H1 (cell line): ENCODE measurements around the gene PPP1R3E. TPM values are rescaled to one million over a fixed set of nuclear protein-coding genes. Genes with fewer than 3 reads are reported as not detected.

Experiments
- CTCF ChIA-PET: fragments of 300-600 bp; sonication (Branson Sonifier 250); formaldehyde crosslinking; loops from one replicate; lab custom pipeline; 2021; ENCODE audit not compliant: partially characterized antibody; lab: Charles Lee
- POLR2A ChIA-PET: fragments of 300-600 bp; sonication (Branson Sonifier 250); formaldehyde crosslinking; loops from one replicate; lab custom pipeline; 2021; ENCODE audit warnings: inconsistent platforms; ENCODE audit not compliant: partially characterized antibody; lab: Charles Lee
- DNase-seq, 2 experiments: peaks; one replicate each; pipeline versions ENCODE4 v3.0.0 to v3.0.0-alpha.2; 2010 to 2022; ENCODE audit warnings: low spot score in 2 of 2, low read depth in 1 of 2, mixed read lengths in 1 of 2
- FAIRE-seq: peaks from 2 replicates; lab custom pipeline; 2011; peaks lifted over from hg19 to GRCh38; lab: Jason Lieb, UNC
- H2AFZ ChIP-seq: 2 replicates; pipeline ENCODE4 v1.8.1; 2012; ENCODE audit warnings: low read length, inconsistent platforms
- H2AK5ac ChIP-seq: 2 replicates; pipeline ENCODE4 v1.6.1; 2013; ENCODE audit warnings: low read depth, low read length
- H2BK120ac ChIP-seq: replicated peaks from 2 replicates; pipeline ENCODE3; 2013; ENCODE audit warnings: low read depth, low read length, inconsistent platforms
- H2BK12ac ChIP-seq: 2 replicates; pipeline ENCODE4 v1.6.1; 2013; ENCODE audit warnings: low read depth, low read length
- H2BK15ac ChIP-seq: 2 replicates; pipeline ENCODE4 v1.6.1; 2013; ENCODE audit warnings: low read length
- H2BK20ac ChIP-seq: 2 replicates; pipeline ENCODE4 v1.6.1; 2013; ENCODE audit warnings: low read length
- H2BK5ac ChIP-seq: 2 replicates; pipeline ENCODE4 v1.6.1; 2013; ENCODE audit warnings: low read depth, low read length
- H3K14ac ChIP-seq: 2 replicates; pipeline ENCODE4 v1.6.1; 2013; ENCODE audit warnings: inconsistent platforms; ENCODE audit not compliant: insufficient read length
- H3K18ac ChIP-seq: 2 replicates; pipeline ENCODE4 v1.6.1; 2013; ENCODE audit warnings: low read length; ENCODE audit errors: extremely low read depth
- H3K23ac ChIP-seq: 2 replicates; pipeline ENCODE4 v1.6.1; 2013; ENCODE audit warnings: inconsistent platforms; ENCODE audit not compliant: insufficient read length
- H3K23me2 ChIP-seq: 2 replicates; pipeline ENCODE4 v1.6.1; 2013; ENCODE audit warnings: low read depth, low read length
- H3K27ac ChIP-seq: 2 replicates; pipeline ENCODE4 v1.6.1; 2011; ENCODE audit warnings: low read depth, low read length, inconsistent platforms
- H3K27me3 ChIP-seq, 4 experiments: replicated peaks in 1 of 4; 1 replicate in 1 of 4; 2 replicates in 3 of 4; pipeline versions ENCODE4 v1.6.1 to v1.8.1; 2011 to 2013; ENCODE audit warnings: low read length in 3 of 4, mild to moderate bottlenecking in 3 of 4, inconsistent platforms in 2 of 4, mixed read lengths in 2 of 4, moderate library complexity in 1 of 4; ENCODE audit not compliant: control insufficient read depth in 3 of 4, insufficient read depth in 3 of 4; ENCODE audit errors: extremely low read depth in 1 of 4
- H3K36me3 ChIP-seq, 4 experiments: 2 replicates each; pipeline versions ENCODE4 v1.6.1 to v1.8.1; 2011 to 2013; ENCODE audit warnings: mild to moderate bottlenecking in 4 of 4, low read length in 3 of 4, moderate library complexity in 2 of 4, control low read depth in 1 of 4, inconsistent platforms in 1 of 4; ENCODE audit not compliant: insufficient read depth in 4 of 4, control insufficient read depth in 2 of 4
- H3K4ac ChIP-seq: replicated peaks from 2 replicates; pipeline ENCODE3; 2013; ENCODE audit warnings: low read length, low read depth, mixed read lengths, inconsistent platforms; ENCODE audit not compliant: insufficient read length
- H3K4me1 ChIP-seq, 4 experiments: replicated peaks in 1 of 4; 1 replicate in 1 of 4; 2 replicates in 3 of 4; pipeline versions ENCODE4 v1.6.1 to v1.8.1; 2011 to 2013; ENCODE audit warnings: low read length in 3 of 4, inconsistent platforms in 2 of 4, mixed read lengths in 1 of 4; ENCODE audit not compliant: insufficient read depth in 4 of 4, control insufficient read depth in 3 of 4
- H3K4me2 ChIP-seq, 2 experiments: 2 replicates each; pipeline versions ENCODE4 v1.6.1 to v1.8.1; 2011 to 2013; ENCODE audit warnings: low read depth in 2 of 2, low read length in 2 of 2, control low read depth in 1 of 2, inconsistent platforms in 1 of 2, mild to moderate bottlenecking in 1 of 2; ENCODE audit not compliant: insufficient read depth in 1 of 2
- H3K4me3 ChIP-seq, 4 experiments: fragments of 200-600, 300-600 bp in 1 of 4; sonication (generic), shearing (Covaris generic), sonication (Bioruptor Twin) in 1 of 4; 2 replicates each; pipeline versions ENCODE4 v1.5.1 to v1.8.1; 2011 to 2016; ENCODE audit warnings: low read length in 4 of 4, low read depth in 3 of 4, control low read depth in 2 of 4, inconsistent platforms in 2 of 4, mild to moderate bottlenecking in 2 of 4, mixed read lengths in 1 of 4, moderate library complexity in 1 of 4; ENCODE audit not compliant: insufficient read depth in 2 of 4; ENCODE audit errors: extremely low read depth in 1 of 4
- H3K56ac ChIP-seq: replicated peaks from 2 replicates; pipeline ENCODE3; 2013; ENCODE audit warnings: low read depth, mild to moderate bottlenecking, mixed read lengths, low read length, inconsistent platforms; ENCODE audit not compliant: insufficient read length
- H3K79me1 ChIP-seq: 2 replicates; pipeline ENCODE4 v1.6.1; 2013; ENCODE audit warnings: low read depth, low read length, control low read depth
- H3K79me2 ChIP-seq, 2 experiments: 2 replicates each; pipeline versions ENCODE4 v1.6.1 to v1.8.1; 2012 to 2013; ENCODE audit warnings: low read length in 2 of 2, mild to moderate bottlenecking in 2 of 2, inconsistent platforms in 1 of 2; ENCODE audit not compliant: insufficient read depth in 2 of 2, control insufficient read depth in 1 of 2
- H3K9ac ChIP-seq, 4 experiments: replicated peaks in 1 of 4; 1 replicate in 1 of 4; 2 replicates in 3 of 4; pipeline versions ENCODE4 v1.6.1 to v1.8.1; 2011 to 2013; ENCODE audit warnings: low read depth in 3 of 4, low read length in 3 of 4, control low read depth in 2 of 4, mild to moderate bottlenecking in 2 of 4, moderate library complexity in 2 of 4, inconsistent platforms in 1 of 4; ENCODE audit errors: extremely low read depth in 1 of 4
- H3K9me3 ChIP-seq, 2 experiments: 2 replicates each; pipeline versions ENCODE4 v1.6.1 to v1.8.1; 2012 to 2013; ENCODE audit warnings: mild to moderate bottlenecking in 2 of 2, moderate library complexity in 2 of 2, control low read depth in 1 of 2, inconsistent platforms in 1 of 2, low read depth in 1 of 2, low read length in 1 of 2, mixed read lengths in 1 of 2; ENCODE audit not compliant: insufficient read depth in 2 of 2
- H4K20me1 ChIP-seq, 2 experiments: replicated peaks in 1 of 2; 2 replicates each; pipeline versions ENCODE3 to v1.8.1; 2011 to 2013; ENCODE audit warnings: inconsistent platforms in 2 of 2, low read length in 2 of 2, mild to moderate bottlenecking in 1 of 2; ENCODE audit not compliant: insufficient read depth in 2 of 2, control insufficient read depth in 1 of 2
- H4K5ac ChIP-seq: 2 replicates; pipeline ENCODE4 v1.6.1; 2013; ENCODE audit warnings: low read length, low read depth, mixed read lengths, inconsistent platforms; ENCODE audit not compliant: insufficient read length
- H4K8ac ChIP-seq: 2 replicates; pipeline ENCODE4 v1.8.0; 2013; ENCODE audit warnings: mild to moderate bottlenecking, moderate library complexity, low read length, inconsistent platforms; ENCODE audit not compliant: insufficient read depth; ENCODE audit errors: extremely low read depth
- H4K91ac ChIP-seq: replicated peaks from 2 replicates; pipeline ENCODE3; 2013; ENCODE audit warnings: low read length, mixed read lengths, inconsistent platforms; ENCODE audit not compliant: insufficient read length
- POLR2A ChIP-seq, 2 experiments: IDR thresholded peaks; 1 replicate in 1 of 2; 2 replicates in 1 of 2; pipeline ENCODE4 v1.6.1; 2011; ENCODE audit warnings: low read depth in 2 of 2, low read length in 2 of 2, mild to moderate bottlenecking in 2 of 2; ENCODE audit errors: control extremely low read depth in 1 of 2
- WGBS, 2 experiments: shearing (Covaris generic) in 1 of 2; methylation state at CpG; one replicate each; pipeline versions ENCODE4 v1.1.6 to v1.1.7; 2013 to 2015; ENCODE audit warnings: low lambda C conversion rate in 2 of 2, mixed read lengths in 2 of 2, inconsistent platforms in 1 of 2, low coverage in 1 of 2, missing lambda C conversion rate in 1 of 2; ENCODE audit not compliant: insufficient replicate concordance in 2 of 2, insufficient coverage in 1 of 2, insufficient read length in 1 of 2; ENCODE audit errors: extremely low coverage in 1 of 2, missing lambda C conversion rate in 1 of 2; 5-methylcytosine and 5-hydroxymethylcytosine counted together
- polyA plus RNA-seq, 7 experiments: library from polyadenylated mRNA; depleted of rRNA in 3 of 7; stranded (reverse) in 5 of 7; unstranded in 2 of 7; fragments of >200 nt in 5 of 7; fragments of 200-250 nt in 2 of 7; gene quantifications; 1 replicate in 5 of 7; 2 replicates in 1 of 7; 4 replicates in 1 of 7; pipeline versions ENCODE4 v1.2.1 to v1.2.3, GENCODE V29; 2011 to 2013; ENCODE audit warnings: missing spikeins in 2 of 7, mixed read lengths in 2 of 7
- total RNA-seq: library from RNA; stranded (reverse); fragmentation: NEBNext Ultra II Directional; extraction: Animal tissue kit (Norgen Biotek cat#: 25700); gene quantifications from 2 replicates; pipeline ENCODE4 v1.2.1, GENCODE V29; 2021

The PPP1R3E gene
- total and polyA plus RNA-seq, 2 of the 8 experiments (the other 6 are each of a cell fraction or from before 2014, with no cell fraction given): 4.4 to 4.7 TPM

- peak within 1 kb of the TSS; percentile 87 to 98 for H3K4me2 ChIP-seq
- H3K4ac ChIP-seq: peak within 1 kb of the TSS; percentile 90
- H2BK15ac ChIP-seq: 0 out of 2 replicates have a peak within 1 kb of the TSS, but pooled peaks have one; percentile 31
- peak within 1 kb of the TSS; percentile 89 for H4K5ac ChIP-seq
- ChIA-PET CTCF (interaction anchor here (0.7 to 3.8 kb wide), 17 partner anchors 10 to 252 kb away, joined by 3 to 28 read pairs (median 3); partner anchors contain the start of genes BCL2L2 and SLC22A17), POLR2A (interaction anchor here (0.6 to 4.7 kb wide), 39 partner anchors 8 to 848 kb away, joined by 3 to 48 read pairs (median 5); partner anchors contain the start of genes ACIN1, AP1G2, BCL2L2 and C14orf119)
- FAIRE-seq: peak; percentile 81
- H3K18ac ChIP-seq: peak within 1 kb of the TSS; percentile 43; the same call in 1 of the 2 replicates
- H3K79me1 ChIP-seq: peaks cover 10% of the 10 kb centered on the region; the same call in 1 of the 2 replicates
- peaks cover 0 to 6% (median 2%) of the 10 kb centered on the region in 4 experiments; a peak in 6 of 7 replicates for H3K4me1 ChIP-seq
- H3K4me3 ChIP-seq: peak within 1 kb of the TSS; percentile 96 to 100 (median 99)
- no peak within 1 kb of the TSS; the same call in 1 of the 2 replicates for H2AFZ ChIP-seq
- peak within 1 kb of the TSS; percentile 88 for H4K91ac ChIP-seq
- peak within 1 kb of the TSS; percentile 96 for H2BK5ac ChIP-seq
- peak within 1 kb of the TSS; percentile 90 for H2AK5ac ChIP-seq
- H3K56ac ChIP-seq: peak within 1 kb of the TSS; percentile 71
- H3K14ac ChIP-seq: no peak within 1 kb of the TSS
- H4K20me1 ChIP-seq: no peaks in the 10 kb centered on the region
- 7% methylated on average over 48 of the region's 63 CpGs; no CpG with 5 or more reads in 1 of the 2 experiments for WGBS, 2 experiments
- H3K79me2 ChIP-seq: peaks cover 11 to 17% of the 10 kb centered on the region in 2 experiments
- no peak within 1 kb of the TSS for H3K23ac ChIP-seq
- peak within 1 kb of the TSS; percentile 99; the same call in 1 of the 2 replicates for H4K8ac ChIP-seq
- no peak within 1 kb of the TSS for H2BK120ac ChIP-seq
- H3K27me3 ChIP-seq: no peaks in the 10 kb centered on the region
- H3K27ac ChIP-seq: peak within 1 kb of the TSS; percentile 92
- peak; percentile 94 to 99 for DNase-seq
- H3K9ac ChIP-seq: peak within 1 kb of the TSS; percentile 92 to 98 (median 96)
- H2BK20ac ChIP-seq: 0 out of 2 replicates have a peak within 1 kb of the TSS, but pooled peaks have one; percentile 23
- peaks cover 9 to 35% (median 24%) of the 10 kb centered on the region in 4 experiments; a peak in 7 of 8 replicates for H3K36me3 ChIP-seq
- H3K9me3 ChIP-seq: no peaks in the 10 kb centered on the region
- peak within 1 kb of the TSS; percentile 77 for H2BK12ac ChIP-seq
- peaks cover 10% of the 10 kb centered on the region for H3K23me2 ChIP-seq
- peak; percentile 81 to 94 for TF ChIP-seq POLR2A (IDR thresholded peaks at IDR 0.05; ENCODE audit: control extremely low read depth in 1 of 2, low read depth in 2 of 2, low read length in 2 of 2)
Measured at GRCh38 chr14:23320584-23321571, 18.2 kb upstream of the PPP1R3E start, which contains the start of gene PABPN1. PABPN1 (plus strand) TSS chr14:23321457; CDS start chr14:23321470, 13 bp downstream.
